Lung (tissue), 12 donors: ENCODE results near the gene MYOZ2. TPM values are rescaled to one million over a fixed set of nuclear protein-coding genes. Genes with fewer than 3 reads are reported as not detected.

Experiments used
- ATAC-seq: fragments of 200-7000 bp; cut with Tn5 transposase; one replicate; pipeline ENCODE4 v1.9.1; 2020; ENCODE audit warnings: moderate number of reproducible peaks; ENCODE audit not compliant: insufficient read depth, low FRiP score
- DNase-seq, 3 donors: peaks; one replicate each; pipeline ENCODE4 v3.0.0-alpha.2; 2013 to 2017
- H3K27ac ChIP-seq, 2 donors: one replicate each; pipeline ENCODE4 v1.5.1; 2013; ENCODE audit warnings: mild to moderate bottlenecking in 2 of 2, moderate library complexity in 2 of 2, control low read depth in 1 of 2, inconsistent platforms in 1 of 2, low read depth in 1 of 2, low read length in 1 of 2
- H3K27me3 ChIP-seq, 3 donors: one replicate each; pipeline ENCODE4 v1.5.1; 2013; ENCODE audit warnings: low read length in 2 of 3; ENCODE audit not compliant: control insufficient read depth in 3 of 3, insufficient read depth in 3 of 3
- H3K36me3 ChIP-seq, 4 donors: one replicate each; pipeline ENCODE4 v1.5.1; 2013; ENCODE audit warnings: low read length in 4 of 4, mild to moderate bottlenecking in 1 of 4, moderate library complexity in 1 of 4; ENCODE audit not compliant: control insufficient read depth in 4 of 4, insufficient read depth in 4 of 4
- H3K4me1 ChIP-seq, 5 donors: one replicate each; pipeline ENCODE4 v1.5.1; 2013; ENCODE audit warnings: low read length in 5 of 5, mild to moderate bottlenecking in 2 of 5, moderate library complexity in 1 of 5; ENCODE audit not compliant: control insufficient read depth in 5 of 5, insufficient read depth in 5 of 5
- H3K4me3 ChIP-seq: one replicate; pipeline ENCODE4 v1.5.1; 2013; ENCODE audit warnings: mild to moderate bottlenecking, control low read depth, moderate library complexity
- H3K9ac ChIP-seq, 2 donors: one replicate each; pipeline ENCODE4 v1.5.1; 2013; ENCODE audit warnings: low read length in 2 of 2, control low read depth in 1 of 2; ENCODE audit not compliant: insufficient read depth in 1 of 2
- H3K9me3 ChIP-seq, 4 donors: one replicate each; pipeline ENCODE4 v1.5.1; 2013; ENCODE audit warnings: low read length in 3 of 4, mild to moderate bottlenecking in 1 of 4, moderate library complexity in 1 of 4; ENCODE audit not compliant: control insufficient read depth in 4 of 4, insufficient read depth in 3 of 4
- CTCF ChIP-seq: IDR thresholded peaks from 2 replicates; pipeline ENCODE4 v1.5.1; 2012; ENCODE audit warnings: mild to moderate bottlenecking; ENCODE audit errors: control extremely low read depth, extremely low read depth
- WGBS, 2 donors: extraction: QIAGEN DNeasy Blood & Tissue Kit; methylation state at CpG; one replicate each; pipeline ENCODE4 v1.1.7; 2013; 5-methylcytosine and 5-hydroxymethylcytosine counted together
- polyA plus RNA-seq, 2 donors: library from polyadenylated mRNA; stranded (reverse); fragments of 200-250 nt; gene quantifications; one replicate each; pipeline ENCODE4 v1.2.1, GENCODE V29; 2013
- total RNA-seq, 2 donors: library from RNA; depleted of rRNA in 1 of 2; stranded (reverse); fragments of >200 nt in 1 of 2; gene quantifications; one replicate each; pipeline ENCODE4 v1.2.1, GENCODE V29; 2014 to 2021
- donor health status: control.
- donor health status: control.
- donor health status: Bipolar disorder and iron deficiency.
- donor health status: healthy.
- donor health status: DM: yes; HTN: yes; CAD: no.

MYOZ2 gene
- total and polyA plus RNA-seq, 4 donors = 0.09 to 0.63 (median 0.14) TPM

DNA sequence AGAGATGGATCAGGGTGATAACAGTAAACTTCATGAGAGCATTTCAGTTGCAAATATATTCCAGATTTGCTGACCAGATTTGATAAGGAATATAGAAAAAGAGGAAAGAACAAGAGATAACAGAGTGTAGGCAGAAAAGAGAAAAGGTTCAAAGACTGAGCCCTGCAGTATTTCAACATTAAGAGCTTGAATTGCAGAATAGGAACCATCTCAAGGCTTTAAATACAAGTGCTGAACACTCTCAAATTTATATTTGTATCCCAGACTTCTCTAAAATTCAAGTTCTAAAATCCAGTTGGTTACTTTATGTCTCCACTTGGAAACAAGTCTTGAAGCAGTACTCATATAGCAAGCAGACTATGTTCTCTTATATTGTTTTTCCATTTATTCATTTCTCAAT lies 9.7 kb upstream of the MYOZ2 start:
- Histone ChIP-seq H3K9ac (no peak overlapping the region), H3K9me3 (no peaks in the 10 kb centered on the region), H3K4me1 (peaks cover 0 to 14% (median 0%) of the 10 kb centered on the region in 5 donors), H3K36me3 (no peaks in the 10 kb centered on the region), H3K4me3 (no peak overlapping the region), H3K27ac (peak overlapping the region in 1 of 2 donors; percentile 33), H3K27me3 (no peaks in the 10 kb centered on the region)
- ATAC-seq (no peak), DNase-seq (no peak)
- TF ChIP-seq CTCF = no peak

GRCh38 chr4:119128148-119128547 lies 7.5 kb upstream of the MYOZ2 start:
- no peaks in the 10 kb centered on the region for H3K36me3 ChIP-seq
- no peak overlapping the region for H3K4me3 ChIP-seq
- WGBS, 2 donors = 50 to 70% methylated on average over 3 of the region's 3 CpGs
- H3K9ac ChIP-seq = no peak overlapping the region
- no peaks in the 10 kb centered on the region for H3K9me3 ChIP-seq
- DNase-seq (no peak), ATAC-seq (no peak)
- H3K27ac ChIP-seq = peak overlapping the region in 1 of 2 donors; percentile 74
- TF ChIP-seq CTCF = no peak
- H3K4me1 ChIP-seq = peaks cover 0 to 19% (median 1%) of the 10 kb centered on the region in 5 donors
- no peaks in the 10 kb centered on the region for H3K27me3 ChIP-seq

DNA sequence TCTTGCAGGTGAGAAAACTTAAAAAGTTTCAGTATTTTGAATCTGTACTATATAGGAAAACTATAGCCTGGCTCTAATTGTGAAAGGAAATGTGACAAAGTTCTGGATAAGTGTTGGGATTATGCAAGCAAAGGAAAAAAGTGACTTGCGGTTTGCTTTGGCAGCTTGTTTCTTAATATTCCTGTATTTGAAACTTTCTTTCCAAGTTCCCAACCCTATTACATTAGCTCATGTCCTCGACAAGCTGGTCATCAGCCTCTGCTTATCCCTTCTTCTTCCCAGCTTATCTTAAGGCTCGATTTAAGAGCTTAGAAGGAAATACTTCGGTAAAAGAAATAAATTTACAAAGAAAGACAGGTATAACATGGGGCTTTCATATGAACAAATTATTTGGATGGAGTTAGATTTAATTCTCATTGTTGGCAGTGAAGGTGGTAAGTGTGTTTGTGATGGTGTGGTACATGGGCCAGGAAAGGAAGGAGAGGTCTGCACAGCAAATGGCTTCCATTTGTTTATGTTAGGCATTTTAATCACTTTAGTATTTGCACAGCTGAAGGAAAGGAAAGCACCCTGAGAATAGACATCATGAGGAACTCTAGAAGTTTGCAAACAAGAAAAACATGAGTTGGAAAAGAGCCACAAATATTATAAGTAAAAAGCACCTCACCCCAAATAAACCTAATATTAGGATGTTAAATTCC lies 5.1 kb upstream of the MYOZ2 start:
- H3K36me3 ChIP-seq = no peaks in the 10 kb centered on the region
- 63 to 70% methylated on average over 4 of the region's 4 CpGs for WGBS, 2 donors
- peaks cover 0 to 17% (median 0%) of the 10 kb centered on the region in 5 donors for H3K4me1 ChIP-seq
- TF ChIP-seq CTCF = no peak
- H3K9me3 ChIP-seq = no peaks in the 10 kb centered on the region
- H3K4me3 ChIP-seq = no peak overlapping the region
- ATAC-seq (no peak), DNase-seq (no peak)
- no peak overlapping the region for H3K9ac ChIP-seq
- peak overlapping the region in 1 of 2 donors; percentile 60 for H3K27ac ChIP-seq
- no peaks in the 10 kb centered on the region for H3K27me3 ChIP-seq

- 80 to 89% methylated on average over 4 of the region's 4 CpGs for WGBS, 2 donors
- H3K4me3 ChIP-seq = no peak overlapping the region
- H3K27me3 ChIP-seq = no peaks in the 10 kb centered on the region
- ATAC-seq (no peak), DNase-seq (no peak)
- no peaks in the 10 kb centered on the region for H3K36me3 ChIP-seq
- H3K9ac ChIP-seq = no peak overlapping the region
- peak overlapping the region in 1 of 2 donors; percentile 76 for H3K27ac ChIP-seq
- TF ChIP-seq CTCF = no peak
- peaks cover 0 to 17% (median 0%) of the 10 kb centered on the region in 5 donors for H3K4me1 ChIP-seq
- no peaks in the 10 kb centered on the region for H3K9me3 ChIP-seq
These were observed 4.5 kb upstream of the MYOZ2 start for GRCh38 chr4:119131164-119131563.
